ENCODE measurements around the gene ZNHIT2.
A peak's percentile ranks its signal among the peaks of the same experiment; 100 is the strongest.
"Not testable (repeated sequence)": the region's sequence is repeated elsewhere in the genome, so short reads cannot be mapped to it uniquely, and the experiment has no call there.

ZNHIT2 gene

GRCh38 chr11:65117206-65118096, at the start of gene ZNHIT2:
Gene ZNHIT2, minus strand, starts transcription at chr11:65117701. Its CDS starts 48 bp downstream, at chr11:65117653.
- DNase-seq (ENCODE audit: low read depth in 2 of 2) = peak; percentile 100

GRCh38 chr11:65166893-65167292, 49.4 kb upstream of the ZNHIT2 start:
- DNase-seq (ENCODE audit: low read depth in 2 of 2) = no peak

- no peak for DNase-seq (ENCODE audit: low read depth in 2 of 2)
Measured at GRCh38 chr11:65165410-65166317, 48.2 kb upstream of the ZNHIT2 start.

GRCh38 chr11:65163684-65164083, 46.2 kb upstream of the ZNHIT2 start:
- DNase-seq (ENCODE audit: low read depth in 2 of 2) = no peak

DNA sequence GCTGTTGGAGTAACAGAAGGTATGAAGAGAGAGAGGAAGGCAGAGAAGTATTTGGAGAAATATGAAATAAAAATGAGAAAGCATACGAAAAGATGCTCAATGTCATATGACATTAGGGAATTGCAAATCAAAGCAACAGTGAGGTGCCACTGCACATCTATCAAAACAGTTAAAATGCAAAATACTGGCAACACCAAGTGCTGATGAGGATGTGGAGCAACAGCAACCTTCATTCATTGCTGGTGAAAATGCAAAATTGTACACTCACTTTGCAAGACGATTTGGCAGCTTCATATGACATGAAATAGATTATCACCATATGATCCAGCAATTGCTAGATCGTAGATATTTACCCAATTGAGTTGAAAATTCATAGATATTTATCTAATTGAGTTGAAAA, 43.1 kb upstream of the ZNHIT2 start:
- no peak for DNase-seq (ENCODE audit: low read depth in 2 of 2)

DNA sequence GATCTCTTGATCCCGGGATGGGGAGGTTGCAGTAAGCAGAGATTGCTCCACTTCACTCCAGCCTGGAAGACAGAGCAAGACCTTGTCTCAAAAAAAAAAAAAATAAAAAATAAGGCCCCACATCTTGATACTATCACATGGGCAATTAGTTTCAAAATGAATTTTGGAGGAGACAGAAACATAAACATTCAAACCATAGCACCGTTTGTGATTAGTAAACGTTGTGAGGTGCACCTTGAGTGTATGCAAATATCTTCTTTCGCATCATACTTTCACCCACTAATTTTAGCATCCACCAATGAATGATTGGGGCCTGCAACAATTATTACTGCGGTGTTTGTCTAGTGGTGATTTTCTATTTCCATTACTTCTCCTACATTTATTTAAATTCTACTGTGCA, 41.5 kb upstream of the ZNHIT2 start:
- DNase-seq (ENCODE audit: low read depth in 2 of 2) = no peak

GRCh38 chr11:65157336-65157735, 39.8 kb upstream of the ZNHIT2 start:
- no peak for DNase-seq (ENCODE audit: low read depth in 2 of 2)

- DNase-seq (ENCODE audit: low read depth in 2 of 2) = no peak
Measured at GRCh38 chr11:65156926-65157325, 39.4 kb upstream of the ZNHIT2 start.

DNA sequence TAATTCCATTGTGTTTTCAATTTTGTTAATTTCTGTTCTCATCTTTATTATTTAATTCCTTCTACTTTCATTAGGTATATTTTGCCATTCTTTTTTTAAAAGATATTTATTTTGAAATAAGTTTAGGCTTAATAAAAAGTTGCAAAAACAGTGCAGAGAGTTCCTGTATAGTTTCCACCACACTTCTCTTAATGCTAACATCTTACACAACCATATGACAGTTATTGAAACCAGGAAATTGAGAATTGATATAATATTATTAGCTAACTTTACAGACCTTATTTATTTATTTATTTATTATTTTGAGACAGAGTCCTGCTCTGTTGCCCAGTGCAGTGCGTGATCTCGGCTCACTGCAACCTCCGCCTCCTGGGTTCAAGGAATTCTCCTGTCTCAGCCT, 38.8 kb upstream of the ZNHIT2 start:
- no peak for DNase-seq (ENCODE audit: low read depth in 2 of 2)

GRCh38 chr11:65152122-65152521, 34.6 kb upstream of the ZNHIT2 start:
- no peak for DNase-seq (ENCODE audit: low read depth in 2 of 2)

GRCh38 chr11:65151331-65151899, 33.9 kb upstream of the ZNHIT2 start:
- no peak for DNase-seq (ENCODE audit: low read depth in 2 of 2)

- no peak for DNase-seq (ENCODE audit: low read depth in 2 of 2)
Measured at GRCh38 chr11:65150509-65151299, 33.2 kb upstream of the ZNHIT2 start.

GRCh38 chr11:65150131-65150508, 32.6 kb upstream of the ZNHIT2 start:
- not testable (repeated sequence) for DNase-seq (ENCODE audit: low read depth in 2 of 2)

- no peak for DNase-seq (ENCODE audit: low read depth in 2 of 2)
Measured at GRCh38 chr11:65148657-65149056, 31.2 kb upstream of the ZNHIT2 start.

- no peak for DNase-seq (ENCODE audit: low read depth in 2 of 2)
Measured at GRCh38 chr11:65147352-65148075, 30.0 kb upstream of the ZNHIT2 start.

DNA sequence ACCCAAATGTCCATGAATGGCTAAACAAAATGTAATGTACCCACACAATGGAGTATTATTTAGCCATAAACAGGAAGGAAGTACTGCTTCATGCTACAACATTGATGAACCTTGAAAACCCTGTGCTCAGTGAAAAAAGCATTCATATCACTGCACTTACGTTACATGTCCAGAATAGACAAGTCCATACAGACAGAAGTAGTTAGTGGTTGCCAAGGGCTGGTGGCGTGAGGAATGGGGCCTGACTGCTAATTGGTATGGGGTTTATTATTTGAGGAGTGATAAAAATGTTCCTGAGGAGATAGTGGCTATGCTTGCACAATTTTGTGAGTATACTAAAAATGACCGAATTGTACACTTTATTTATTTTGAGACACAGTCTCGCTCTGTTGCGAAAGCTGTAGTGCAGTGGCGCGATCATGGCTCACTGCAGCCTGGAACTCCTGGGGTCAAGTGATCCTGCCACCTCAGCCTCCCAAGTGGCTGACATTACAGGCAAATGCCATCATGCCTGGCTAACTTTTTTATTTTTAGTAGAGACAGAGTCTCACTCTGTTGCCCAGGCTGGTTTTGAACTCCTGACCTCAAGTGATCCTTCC, 24.5 kb upstream of the ZNHIT2 start:
- DNase-seq (ENCODE audit: low read depth in 2 of 2) = no peak

DNA sequence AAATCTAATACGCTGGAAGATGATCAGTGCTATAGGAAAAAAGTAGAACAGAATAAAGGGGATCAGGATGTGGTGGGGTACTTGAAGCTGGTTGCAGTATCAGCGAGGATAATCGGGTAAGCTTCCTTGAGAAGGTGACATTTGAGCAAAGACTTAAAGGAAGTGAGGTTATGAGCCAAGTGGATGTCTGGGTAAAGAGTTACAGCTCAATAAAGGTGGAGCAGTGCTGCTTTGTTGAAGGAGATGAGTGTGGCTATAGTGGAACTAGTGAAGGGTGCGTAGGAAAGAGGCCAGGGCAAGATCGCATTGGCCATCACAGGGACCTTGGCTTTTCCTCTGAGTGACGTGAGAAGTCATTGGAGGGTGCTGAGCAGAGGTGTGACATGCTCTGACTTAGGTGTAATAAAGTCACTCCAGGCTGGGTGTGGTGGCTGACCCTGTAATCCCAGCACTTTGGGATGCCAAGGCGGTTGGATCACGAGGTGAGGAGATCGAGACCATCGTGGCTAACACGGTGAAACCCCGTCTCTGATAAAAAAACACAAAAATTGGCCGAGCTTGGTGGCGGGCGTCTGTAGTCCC, 19.1 kb upstream of the ZNHIT2 start:
- DNase-seq (ENCODE audit: low read depth in 2 of 2) = no peak

DNA sequence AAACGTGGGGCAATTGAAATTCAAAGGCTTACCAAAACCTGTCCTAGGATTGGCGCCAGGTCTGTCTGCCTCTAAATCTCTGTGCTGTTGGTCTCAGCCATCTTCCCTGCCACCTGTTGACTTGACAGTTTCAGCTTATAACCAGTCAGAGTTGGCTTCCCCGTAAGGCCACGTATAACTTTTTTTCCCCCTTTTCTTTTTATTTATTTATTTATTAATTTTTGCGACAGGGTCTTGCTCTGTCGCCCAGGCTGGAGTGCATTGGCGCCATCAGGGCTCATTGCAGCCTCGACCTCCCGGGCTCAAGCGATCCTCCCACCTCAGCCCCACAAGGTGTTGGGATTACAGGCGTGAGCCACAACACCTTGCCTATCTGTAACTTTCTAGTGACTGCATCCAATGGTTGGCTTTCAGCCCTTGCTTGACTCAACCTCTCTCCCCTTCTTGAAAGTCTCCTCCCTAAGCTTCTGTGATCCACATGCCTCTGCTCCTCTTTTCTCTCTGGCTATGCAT, 18.2 kb upstream of the ZNHIT2 start:
- no peak for DNase-seq (ENCODE audit: low read depth in 2 of 2)

GRCh38 chr11:65134952-65135632, 17.6 kb upstream of the ZNHIT2 start:
- DNase-seq (ENCODE audit: low read depth in 2 of 2) = peak; percentile 65 to 77
